8988T (cell line): ENCODE measurements around the gene CHRNA5.

Experiments
- DNase-seq: peaks from one replicate; pipeline ENCODE4 v3.0.0; 2011

CHRNA5 gene

DNA sequence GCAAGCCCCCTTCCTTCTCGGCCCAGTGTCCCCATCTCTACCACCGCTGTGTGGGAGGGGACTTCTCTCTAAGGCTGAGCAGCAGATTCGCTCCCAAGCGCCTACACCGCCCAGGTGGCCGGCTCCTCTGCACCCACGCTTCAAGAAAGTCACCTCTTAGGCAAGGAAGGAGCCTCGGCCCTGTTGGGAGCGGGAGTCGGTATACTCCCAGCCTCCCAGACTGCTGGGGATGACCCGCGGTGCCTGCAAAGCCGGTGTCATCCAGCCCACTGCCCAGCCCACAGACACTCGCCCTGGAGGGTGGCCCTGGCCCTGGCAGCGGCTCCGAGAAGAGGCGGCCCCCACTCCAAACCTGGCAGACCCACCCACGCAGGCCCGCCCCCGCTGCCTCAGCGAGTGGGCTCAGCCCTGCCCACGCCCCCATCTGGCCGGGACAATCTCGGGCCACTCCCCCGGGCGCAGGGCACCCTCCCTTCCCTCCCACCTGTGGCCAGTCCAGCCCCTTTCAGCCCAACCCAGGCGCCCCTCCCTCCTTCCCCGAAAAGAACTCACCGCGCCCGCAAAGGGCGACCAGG lies 75.3 kb downstream of the CHRNA5 start:
- DNase-seq, result no peak

DNA sequence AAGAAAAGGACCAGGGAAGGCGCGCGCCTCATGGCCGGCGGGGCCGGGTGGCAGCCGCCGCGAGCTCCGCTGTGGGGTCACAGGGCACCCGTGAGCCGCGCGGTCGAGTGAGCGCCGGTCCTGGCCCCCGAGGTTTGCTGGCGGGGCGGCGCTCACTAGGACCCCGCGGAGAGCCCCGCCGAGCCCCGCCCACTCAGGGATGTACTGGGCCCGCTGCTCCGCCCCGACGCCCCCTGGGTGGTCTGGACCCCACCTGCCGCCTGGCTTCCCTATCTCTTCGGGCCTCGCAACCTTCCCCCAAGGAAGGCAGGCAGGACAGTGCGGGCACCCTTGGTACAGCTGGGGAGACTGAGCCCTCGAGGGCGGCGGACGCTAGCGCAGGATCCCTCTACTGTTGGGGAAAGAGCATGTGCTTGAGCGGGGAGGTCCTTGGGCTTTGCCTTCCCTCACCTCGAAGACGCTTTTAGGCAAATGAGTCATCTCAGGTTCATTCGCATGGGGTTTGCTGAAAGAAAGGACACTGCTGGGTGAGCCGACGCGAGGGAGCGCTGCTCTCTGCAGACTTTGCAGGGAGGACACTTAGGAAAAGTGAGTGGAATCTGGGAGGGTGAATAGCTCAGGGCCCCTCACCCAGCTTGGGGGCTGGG lies 75.9 kb downstream of the CHRNA5 start, which contains the start of gene CHRNB4:
Gene CHRNB4, minus strand, starts transcription at position 109 of the 647 bp plus-strand sequence. Its CDS starts 77 bp downstream, at position 32.
- no peak for DNase-seq

GRCh38 chr15:78641749-78642275 lies 76.5 kb downstream of the CHRNA5 start:
- DNase-seq, result no peak

GRCh38 chr15:78642331-78642730 lies 77.0 kb downstream of the CHRNA5 start:
- DNase-seq, result no peak
